Small intestine (tissue), 7 donors: Measurements from ENCODE around the gene TRAF5. TPM values are rescaled to one million over a fixed set of nuclear protein-coding genes. Genes with fewer than 3 reads are reported as not detected.

Experiments
- DNase-seq, 2 donors: peaks; one replicate each; pipeline versions ENCODE4 v3.0.0 to v3.0.0-alpha.2; 2013
- FAIRE-seq: peaks from 2 replicates; lab custom pipeline; 2012; peaks lifted over from hg19 to GRCh38; lab: Jason Lieb, UNC
- H3K27ac ChIP-seq, 3 donors: one replicate each; pipeline ENCODE4 v1.5.1; 2013; ENCODE audit warnings: low read length in 2 of 3, mild to moderate bottlenecking in 2 of 3, control low read depth in 1 of 3, inconsistent platforms in 1 of 3, low read depth in 1 of 3, moderate library complexity in 1 of 3
- H3K27me3 ChIP-seq, 3 donors: one replicate each; pipeline ENCODE4 v1.6.1; 2013; ENCODE audit warnings: low read length in 3 of 3, inconsistent platforms in 1 of 3; ENCODE audit not compliant: control insufficient read depth in 3 of 3, insufficient read depth in 3 of 3
- H3K36me3 ChIP-seq, 3 donors: one replicate each; pipeline ENCODE4 v1.6.1; 2013; ENCODE audit warnings: low read length in 3 of 3, inconsistent platforms in 1 of 3, low read depth in 1 of 3, mild to moderate bottlenecking in 1 of 3, moderate library complexity in 1 of 3; ENCODE audit not compliant: control insufficient read depth in 3 of 3, insufficient read depth in 2 of 3
- H3K4me1 ChIP-seq, 3 donors: one replicate each; pipeline ENCODE4 v1.6.1; 2013; ENCODE audit warnings: low read length in 2 of 3, inconsistent platforms in 1 of 3, low read depth in 1 of 3, mild to moderate bottlenecking in 1 of 3, moderate library complexity in 1 of 3; ENCODE audit not compliant: control insufficient read depth in 3 of 3, insufficient read depth in 2 of 3
- H3K4me3 ChIP-seq, 3 donors: one replicate each; pipeline ENCODE4 v1.5.1; 2013; ENCODE audit warnings: low read length in 3 of 3, control low read depth in 1 of 3, inconsistent platforms in 1 of 3, low read depth in 1 of 3, mild to moderate bottlenecking in 1 of 3, moderate library complexity in 1 of 3
- H3K9me3 ChIP-seq, 2 donors: one replicate each; pipeline ENCODE4 v1.6.1; 2013; ENCODE audit warnings: low read depth in 1 of 2, low read length in 1 of 2; ENCODE audit not compliant: control insufficient read depth in 2 of 2, insufficient read depth in 1 of 2
- WGBS, 3 donors: extraction: QIAGEN DNeasy Blood & Tissue Kit; methylation state at CpG; one replicate each; pipeline ENCODE4 v1.1.7; 2013; 5-methylcytosine and 5-hydroxymethylcytosine counted together
- polyA plus RNA-seq, 4 donors: library from polyadenylated mRNA; stranded (reverse) in 3 of 4; unstranded in 1 of 4; fragments of 200-250 nt in 3 of 4; fragments of 120-200 nt in 1 of 4; gene quantifications; one replicate each; pipeline versions ENCODE4 v1.2.1 to v1.2.3, GENCODE V29; 2013
- donor health status: healthy with polysubstance abuse.
- donor health status: control.
- donor health status: control.
- donor health status: Bipolar disorder and iron deficiency.
- donor health status: healthy.

The TRAF5 gene
- polyA plus RNA-seq, 4 donors = 0.67 to 11.9 (median 3.7) TPM

- Histone ChIP-seq H3K27ac (no peak overlapping the region), H3K4me3 (no peak overlapping the region), H3K4me1 (peaks cover 0 to 5% (median 0%) of the 10 kb centered on the region in 3 donors), H3K36me3 (peaks cover 2 to 12% (median 3%) of the 10 kb centered on the region in 3 donors), H3K27me3 (no peaks in the 10 kb centered on the region), H3K9me3 (peaks cover 0 to 11% of the 10 kb centered on the region in 2 donors)
- FAIRE-seq = no peak
- no peak for DNase-seq
- 85 to 94% (median 94%) methylated on average over 4 of the region's 4 CpGs for WGBS, 3 donors
Measured at GRCh38 chr1:211355873-211356272, 29.2 kb downstream of the TRAF5 start.

DNA sequence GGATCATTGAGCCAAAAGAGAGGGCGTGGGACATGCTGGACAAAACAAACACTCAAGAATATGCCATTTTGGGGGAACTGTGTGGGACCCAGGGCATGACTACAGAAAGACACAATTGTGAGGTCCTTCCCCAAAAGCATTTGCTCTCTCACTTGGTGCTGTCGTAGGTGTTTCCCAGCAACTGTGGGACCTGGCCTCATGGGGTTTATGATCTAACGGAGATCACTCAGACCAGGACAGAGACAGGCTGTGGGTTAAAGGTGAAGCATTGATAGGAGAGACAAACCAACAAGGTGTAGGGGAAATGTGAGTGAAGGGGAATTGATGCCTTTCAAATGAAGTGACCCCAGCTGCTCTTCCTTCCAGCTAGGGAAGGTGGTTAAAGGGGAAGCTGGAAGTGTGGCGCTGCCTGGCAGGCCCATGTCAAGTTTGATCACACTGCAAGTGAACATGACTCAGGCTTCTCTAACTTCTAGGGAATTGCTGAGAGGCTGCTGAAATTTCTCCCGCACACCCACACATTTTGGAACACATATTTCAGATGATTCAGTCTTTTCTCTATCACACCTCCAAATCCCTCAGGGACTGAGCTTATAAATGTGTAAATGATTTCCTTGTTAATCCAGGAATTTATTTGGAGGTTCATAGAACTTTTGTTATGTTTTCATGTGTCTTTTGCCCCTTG lies 30.2 kb downstream of the TRAF5 start:
- 75 to 87% (median 77%) methylated on average over 5 of the region's 5 CpGs for WGBS, 3 donors
- FAIRE-seq = no peak

DNA sequence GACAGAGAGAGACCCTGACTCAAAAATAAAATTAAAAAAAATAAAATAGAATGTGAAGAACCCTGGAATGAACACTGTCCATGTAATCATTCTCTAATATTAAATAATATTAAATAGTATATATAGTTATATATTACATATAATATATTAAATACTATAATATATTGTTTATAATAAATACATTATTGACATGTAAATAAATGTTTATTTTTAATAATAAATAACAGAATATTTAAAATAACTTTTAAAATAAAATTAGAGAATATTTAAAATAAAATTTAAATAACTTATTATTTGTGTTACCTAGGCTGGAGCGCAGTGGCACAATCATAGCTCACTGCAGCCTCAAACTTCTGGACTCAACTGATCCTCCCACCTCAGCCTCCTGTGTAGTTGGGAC lies 32.1 kb downstream of the TRAF5 start:
- no peaks in the 10 kb centered on the region for H3K4me1 ChIP-seq
- no peaks in the 10 kb centered on the region for H3K9me3 ChIP-seq
- no peak overlapping the region for H3K4me3 ChIP-seq
- FAIRE-seq (no peak), DNase-seq (no peak)
- 95 to 100% (median 98%) methylated on average over 1 of the region's 1 CpG for whole genome bisulfite sequencing, 3 donors
- no peaks in the 10 kb centered on the region for H3K27me3 ChIP-seq
- H3K27ac ChIP-seq = no peak overlapping the region
- peaks cover 2 to 12% (median 3%) of the 10 kb centered on the region in 3 donors for H3K36me3 ChIP-seq

More for the DNA sequence above, 30.2 kb downstream of the TRAF5 start:
- Histone ChIP-seq H3K9me3 (peaks cover 0 to 7% of the 10 kb centered on the region in 2 donors), H3K4me3 (no peak overlapping the region), H3K36me3 (peaks cover 2 to 12% (median 3%) of the 10 kb centered on the region in 3 donors), H3K4me1 (peaks cover 0 to 5% (median 0%) of the 10 kb centered on the region in 3 donors), H3K27me3 (no peaks in the 10 kb centered on the region), H3K27ac (no peak overlapping the region)
- DNase-seq = no peak

DNA sequence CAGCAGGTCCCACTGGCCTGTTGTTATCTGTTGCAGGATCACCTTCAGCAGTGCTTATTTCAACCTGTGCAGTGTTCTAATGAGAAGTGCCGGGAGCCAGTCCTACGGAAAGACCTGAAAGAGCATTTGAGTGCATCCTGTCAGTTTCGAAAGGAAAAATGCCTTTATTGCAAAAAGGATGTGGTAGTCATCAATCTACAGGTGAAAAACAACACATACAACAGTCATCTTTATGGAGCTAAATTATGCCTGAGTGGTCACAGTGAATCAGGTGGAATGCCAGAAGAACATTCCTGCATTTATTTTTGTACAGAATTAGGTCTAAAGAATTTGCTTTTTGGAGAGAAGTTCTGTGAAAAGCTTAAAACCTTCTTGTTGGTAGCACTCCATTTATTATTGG lies 33.2 kb downstream of the TRAF5 start:
- Histone ChIP-seq H3K9me3 (no peaks in the 10 kb centered on the region), H3K27ac (no peak overlapping the region), H3K4me1 (no peaks in the 10 kb centered on the region), H3K27me3 (no peaks in the 10 kb centered on the region), H3K36me3 (peaks cover 2 to 13% (median 3%) of the 10 kb centered on the region in 3 donors), H3K4me3 (no peak overlapping the region)
- FAIRE-seq = no peak
- no peak for DNase-seq
- WGBS, 3 donors = 82 to 91% (median 85%) methylated on average over 3 of the region's 3 CpGs

DNA sequence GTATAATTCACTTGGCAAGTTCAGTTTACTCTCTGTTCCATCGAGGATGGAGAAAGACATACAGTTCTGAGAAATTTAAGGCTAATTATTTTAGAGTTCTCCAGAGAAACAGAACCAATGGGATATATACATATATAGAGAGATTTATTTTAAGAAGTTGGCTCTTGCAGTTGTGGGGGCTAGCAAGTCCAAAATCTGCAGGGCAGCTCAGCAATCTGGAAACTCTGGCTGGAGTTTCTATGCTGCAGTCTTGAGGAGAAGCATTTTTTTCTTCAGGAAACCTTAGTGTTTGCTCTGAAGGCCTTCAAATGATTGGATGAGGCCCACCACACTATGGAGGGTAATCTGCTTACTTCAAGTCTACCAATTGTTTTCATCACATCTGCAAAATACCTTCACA lies 34.6 kb downstream of the TRAF5 start:
- Histone ChIP-seq H3K36me3 (peaks cover 3 to 12% (median 5%) of the 10 kb centered on the region in 3 donors), H3K27ac (no peak overlapping the region), H3K4me3 (no peak overlapping the region), H3K27me3 (no peaks in the 10 kb centered on the region), H3K4me1 (no peaks in the 10 kb centered on the region), H3K9me3 (no peaks in the 10 kb centered on the region)
- FAIRE-seq (no peak), DNase-seq (no peak)
- WGBS, 3 donors = 85 to 89% (median 87%) methylated on average over 1 of the region's 1 CpG

DNA sequence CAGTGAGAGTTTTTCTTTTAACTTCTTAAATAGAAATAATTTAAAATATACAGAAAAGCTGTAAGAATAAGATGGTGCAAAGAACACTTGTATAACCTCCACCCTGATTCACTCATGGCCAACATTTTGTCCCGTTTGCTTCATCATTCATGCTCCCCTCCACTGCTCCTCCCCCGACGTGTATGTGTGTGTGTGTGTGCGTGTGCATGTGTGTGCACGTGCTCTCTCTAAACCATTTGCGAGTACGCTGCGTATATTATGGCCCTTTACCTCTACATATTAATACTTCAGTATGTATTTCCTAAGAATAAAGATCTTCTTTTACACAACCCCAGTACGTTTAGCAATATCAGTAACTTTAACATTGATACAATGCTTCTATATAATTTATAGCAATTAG lies 43.0 kb downstream of the TRAF5 start:
- Histone ChIP-seq H3K27ac (no peak overlapping the region), H3K36me3 (peaks cover 3 to 6% (median 4%) of the 10 kb centered on the region in 3 donors), H3K4me3 (no peak overlapping the region), H3K27me3 (no peaks in the 10 kb centered on the region), H3K9me3 (no peaks in the 10 kb centered on the region), H3K4me1 (no peaks in the 10 kb centered on the region)
- DNase-seq (no peak), FAIRE-seq (no peak)
- WGBS, 3 donors = 91 to 93% (median 92%) methylated on average over 9 of the region's 9 CpGs

DNA sequence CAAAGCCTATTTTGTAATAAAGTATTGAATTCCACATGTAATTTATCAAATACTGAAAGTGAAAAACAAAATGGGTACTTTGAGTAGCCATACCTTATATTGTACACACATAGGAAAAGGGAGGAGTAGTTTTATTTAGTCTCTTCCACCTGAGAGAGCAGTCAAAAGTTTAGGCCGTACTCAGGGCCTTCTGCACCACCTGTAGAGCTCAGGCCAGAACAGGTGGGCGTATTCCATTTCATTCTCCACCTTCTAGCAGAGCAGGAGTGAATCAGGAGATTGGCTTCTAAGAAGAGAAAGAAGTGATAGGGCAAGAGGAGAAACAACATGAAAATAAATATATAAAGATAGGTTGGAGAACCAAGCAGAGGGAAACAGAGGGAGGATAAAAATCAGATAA lies 44.0 kb downstream of the TRAF5 start:
- Histone ChIP-seq H3K27me3 (no peaks in the 10 kb centered on the region), H3K4me3 (no peak overlapping the region), H3K36me3 (peaks cover 3 to 8% (median 4%) of the 10 kb centered on the region in 3 donors), H3K27ac (no peak overlapping the region), H3K9me3 (no peaks in the 10 kb centered on the region), H3K4me1 (no peaks in the 10 kb centered on the region)
- DNase-seq (no peak), FAIRE-seq (no peak)
- WGBS, 3 donors = 94 to 97% (median 96%) methylated on average over 2 of the region's 2 CpGs

DNA sequence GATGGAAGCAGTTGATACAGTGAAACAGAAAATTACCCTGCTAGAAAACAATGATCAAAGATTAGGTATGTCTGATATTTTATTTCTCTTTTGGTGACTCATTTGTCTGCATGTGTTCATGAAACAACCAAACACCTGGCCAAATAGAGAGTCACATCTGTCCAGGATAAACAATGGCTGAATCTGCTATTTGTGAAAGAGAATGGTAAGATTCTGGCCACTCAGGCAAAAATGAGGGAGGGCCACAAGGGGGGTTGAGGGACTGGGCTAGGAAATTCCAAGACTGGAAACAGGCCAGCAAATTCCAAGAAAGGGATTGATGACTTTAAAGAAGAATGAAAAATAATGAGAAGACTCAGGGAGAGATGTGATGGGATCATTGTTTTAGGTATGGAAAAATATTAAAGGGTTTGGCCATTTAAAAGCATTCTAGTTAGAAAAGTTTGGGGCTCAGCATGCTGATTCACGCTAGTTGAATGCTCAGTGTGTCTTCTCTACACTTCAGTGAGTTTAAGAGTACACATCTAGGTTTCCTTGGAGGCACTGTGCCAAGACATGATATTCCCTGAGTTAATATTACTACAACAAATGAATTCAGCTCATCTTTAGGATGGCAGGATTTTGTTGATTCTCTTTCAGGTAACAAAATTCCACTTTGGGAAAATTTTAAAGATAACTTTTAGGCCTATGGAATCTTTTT lies 44.9 kb downstream of the TRAF5 start:
- 90 to 97% (median 92%) methylated on average over 1 of the region's 1 CpG for WGBS, 3 donors
- no peaks in the 10 kb centered on the region for H3K4me1 ChIP-seq
- no peak for FAIRE-seq

More for the DNA sequence above, 44.9 kb downstream of the TRAF5 start:
- no peaks in the 10 kb centered on the region for H3K9me3 ChIP-seq
- no peak overlapping the region for H3K4me3 ChIP-seq
- no peaks in the 10 kb centered on the region for H3K27me3 ChIP-seq
- H3K36me3 ChIP-seq = peaks cover 3 to 8% (median 6%) of the 10 kb centered on the region in 3 donors
- no peak overlapping the region for H3K27ac ChIP-seq
- no peak for DNase-seq
